GM12874 (cell line): Measurements from ENCODE around the gene KLF13.

Experiments used
- CTCF ChIP-seq: IDR thresholded peaks from 2 replicates; pipeline ENCODE4 v1.5.1; 2011; ENCODE audit warnings: low read depth, mild to moderate bottlenecking, control low read depth, low read length, moderate library complexity; ENCODE audit not compliant: insufficient read depth

KLF13 gene

GRCh38 chr15:31320022-31320421 is 6.6 kb upstream of the KLF13 start:
- TF ChIP-seq CTCF: no peak

- no peak for TF ChIP-seq CTCF
Observed at GRCh38 chr15:31321418-31321817, 5.2 kb upstream of the KLF13 start.

- no peak for TF ChIP-seq CTCF
Observed at GRCh38 chr15:31322504-31322903, 4.1 kb upstream of the KLF13 start.

GRCh38 chr15:31323627-31324026 is 3.0 kb upstream of the KLF13 start:
- TF ChIP-seq CTCF: no peak

GRCh38 chr15:31324186-31324585 is 2.4 kb upstream of the KLF13 start:
- TF ChIP-seq CTCF: no peak

GRCh38 chr15:31324806-31325594 is 1.6 kb upstream of the KLF13 start:
- no peak for TF ChIP-seq CTCF

GRCh38 chr15:31325595-31326155 is 960 bp upstream of the KLF13 start:
- TF ChIP-seq CTCF: no peak
